NOMO-1 treated with dmso at 0.1 percent for 144 hours (cell line): ENCODE data around the gene KIAA1958.

Experiments used
- DNase-seq: peaks from one replicate; lab custom pipeline; 2025; ENCODE audit not compliant: unreplicated experiment; lab: John Stamatoyannopoulos, UW

Gene KIAA1958

GRCh38 chr9:112553256-112553826 is 66.7 kb downstream of the KIAA1958 start:
- no peak for DNase-seq

- DNase-seq, result no peak
These were observed 67.9 kb downstream of the KIAA1958 start for GRCh38 chr9:112554516-112554915.

- DNase-seq, result no peak
These were observed 68.5 kb downstream of the KIAA1958 start for GRCh38 chr9:112555101-112555643.

- DNase-seq, result no peak
These were observed 69.3 kb downstream of the KIAA1958 start for GRCh38 chr9:112555844-112556482.

GRCh38 chr9:112556497-112557442 is 70.1 kb downstream of the KIAA1958 start:
- no peak for DNase-seq

- no peak for DNase-seq
These were observed 71.8 kb downstream of the KIAA1958 start for GRCh38 chr9:112558476-112558875.

GRCh38 chr9:112558978-112559377 is 72.4 kb downstream of the KIAA1958 start:
- DNase-seq, result no peak

GRCh38 chr9:112559629-112560413 is 73.2 kb downstream of the KIAA1958 start:
- DNase-seq, result no peak

GRCh38 chr9:112562235-112562958 is 75.8 kb downstream of the KIAA1958 start:
- no peak for DNase-seq

- DNase-seq, result no peak
These were observed 82.6 kb downstream of the KIAA1958 start for GRCh38 chr9:112569186-112569585.

GRCh38 chr9:112570671-112571167 is 84.1 kb downstream of the KIAA1958 start:
- no peak for DNase-seq

GRCh38 chr9:112571624-112572355 is 85.2 kb downstream of the KIAA1958 start:
- no peak for DNase-seq

- DNase-seq, result no peak
These were observed 85.8 kb downstream of the KIAA1958 start for GRCh38 chr9:112572416-112572815.

- no peak for DNase-seq
These were observed 87.4 kb downstream of the KIAA1958 start for GRCh38 chr9:112574008-112574407.

GRCh38 chr9:112575107-112575506 is 88.5 kb downstream of the KIAA1958 start:
- DNase-seq, result no peak

GRCh38 chr9:112581469-112582176 is 95.0 kb downstream of the KIAA1958 start:
- no peak for DNase-seq

GRCh38 chr9:112582371-112583262 is 96.0 kb downstream of the KIAA1958 start:
- no peak for DNase-seq
